H9 (cell line): ENCODE data around the gene LRP1. TPM values are rescaled to one million over a fixed set of nuclear protein-coding genes. Genes with fewer than 3 reads are reported as not detected.
A peak's percentile ranks its signal among the peaks of the same experiment; 100 is the strongest.

Experiments used
- DNase-seq: peaks from one replicate; pipeline ENCODE4 v3.0.0-alpha.2; 2017
- H2AFZ ChIP-seq: one replicate; pipeline ENCODE4 v1.6.1; 2013; ENCODE audit warnings: mild to moderate bottlenecking, low read length, control low read depth, moderate library complexity
- H2AK5ac ChIP-seq: 2 replicates; pipeline ENCODE4 v1.6.1; 2013; ENCODE audit warnings: low read length, control low read depth, mixed read lengths; ENCODE audit not compliant: insufficient read length
- H2BK120ac ChIP-seq: one replicate; pipeline ENCODE4 v1.6.1; 2013; ENCODE audit warnings: low read depth, mild to moderate bottlenecking, low read length, control low read depth, inconsistent platforms; ENCODE audit not compliant: poor library complexity, severe bottlenecking
- H2BK12ac ChIP-seq: 2 replicates; pipeline ENCODE4 v1.6.1; 2013; ENCODE audit warnings: low read length, control low read depth, mixed read lengths, low read depth; ENCODE audit not compliant: insufficient read length
- H2BK15ac ChIP-seq: 2 replicates; pipeline ENCODE4 v1.6.1; 2013; ENCODE audit warnings: low read depth, low read length, control low read depth
- H2BK20ac ChIP-seq: one replicate; pipeline ENCODE4 v1.6.1; 2013; ENCODE audit warnings: low read depth, mild to moderate bottlenecking, low read length, control low read depth, inconsistent platforms; ENCODE audit not compliant: poor library complexity, severe bottlenecking
- H2BK5ac ChIP-seq: 2 replicates; pipeline ENCODE4 v1.6.1; 2013; ENCODE audit warnings: low read length, control low read depth, mixed read lengths; ENCODE audit not compliant: insufficient read length
- H3K14ac ChIP-seq: 2 replicates; pipeline ENCODE4 v1.6.1; 2013; ENCODE audit warnings: low read length, control low read depth; ENCODE audit not compliant: insufficient read depth
- H3K18ac ChIP-seq: 2 replicates; pipeline ENCODE4 v1.6.1; 2013; ENCODE audit warnings: low read depth, mild to moderate bottlenecking, mixed read lengths, low read length, control low read depth; ENCODE audit not compliant: insufficient read length
- H3K23ac ChIP-seq: 2 replicates; pipeline ENCODE4 v1.6.1; 2013; ENCODE audit warnings: low read length, control low read depth, mixed read lengths, low read depth; ENCODE audit not compliant: insufficient read length
- H3K23me2 ChIP-seq: 2 replicates; pipeline ENCODE4 v1.6.1; 2013; ENCODE audit warnings: low read depth, mild to moderate bottlenecking, mixed read lengths, low read length, control low read depth; ENCODE audit not compliant: insufficient read length, poor library complexity, severe bottlenecking
- H3K27ac ChIP-seq: 2 replicates; pipeline ENCODE4 v1.5.1; 2013; ENCODE audit warnings: low read length, control low read depth, mixed read lengths, low read depth; ENCODE audit not compliant: insufficient read length
- H3K27me3 ChIP-seq: 2 replicates; pipeline ENCODE4 v1.6.1; 2013; ENCODE audit warnings: low read length, control low read depth, inconsistent platforms; ENCODE audit not compliant: insufficient read depth
- H3K4ac ChIP-seq: 2 replicates; pipeline ENCODE4 v1.6.1; 2013; ENCODE audit warnings: low read depth, mild to moderate bottlenecking, control low read depth, inconsistent platforms, low read length, moderate library complexity
- H3K4me1 ChIP-seq: 2 replicates; pipeline ENCODE4 v1.6.1; 2013; ENCODE audit warnings: low read length, control low read depth, inconsistent platforms; ENCODE audit not compliant: insufficient read depth
- H3K4me2 ChIP-seq: 2 replicates; pipeline ENCODE4 v1.6.1; 2013; ENCODE audit warnings: low read length, control low read depth, mixed read lengths; ENCODE audit not compliant: insufficient read length, insufficient read depth
- H3K56ac ChIP-seq: 2 replicates; pipeline ENCODE4 v1.6.1; 2013; ENCODE audit warnings: low read depth, mild to moderate bottlenecking, mixed read lengths, low read length, control low read depth; ENCODE audit not compliant: insufficient read length
- H3K79me1 ChIP-seq: 2 replicates; pipeline ENCODE4 v1.6.1; 2013; ENCODE audit warnings: low read depth, mild to moderate bottlenecking, moderate library complexity, low read length, control low read depth, inconsistent platforms; ENCODE audit not compliant: insufficient read depth, poor library complexity, severe bottlenecking
- H3K79me2 ChIP-seq: 2 replicates; pipeline ENCODE4 v1.6.1; 2013; ENCODE audit warnings: low read length, control low read depth, inconsistent platforms; ENCODE audit not compliant: insufficient read depth
- H3K9ac ChIP-seq: 2 replicates; pipeline ENCODE4 v1.6.1; 2013; ENCODE audit warnings: low read length, control low read depth, mixed read lengths; ENCODE audit not compliant: insufficient read length; ENCODE audit errors: extremely low read depth
- H3K9me3 ChIP-seq: one replicate; pipeline ENCODE4 v1.6.1; 2013; ENCODE audit warnings: low read depth, low read length, inconsistent platforms; ENCODE audit not compliant: control insufficient read depth
- H3T11ph ChIP-seq: one replicate; pipeline ENCODE4 v1.6.1; 2013; ENCODE audit warnings: mild to moderate bottlenecking, low read length, control low read depth, inconsistent platforms
- H4K20me1 ChIP-seq: one replicate; pipeline ENCODE4 v1.6.1; 2013; ENCODE audit not compliant: control insufficient read depth, insufficient read length, insufficient read depth
- H4K5ac ChIP-seq: 2 replicates; pipeline ENCODE4 v1.6.1; 2013; ENCODE audit warnings: low read depth, mild to moderate bottlenecking, mixed read lengths, low read length, control low read depth; ENCODE audit not compliant: insufficient read length
- H4K8ac ChIP-seq: replicated peaks from 2 replicates; pipeline ENCODE4 v1.6.1; 2013; ENCODE audit warnings: low read length, control low read depth, mixed read lengths, low read depth; ENCODE audit not compliant: insufficient read length
- H4K91ac ChIP-seq: 2 replicates; pipeline ENCODE4 v1.6.1; 2013; ENCODE audit warnings: low read depth, mild to moderate bottlenecking, moderate library complexity, mixed read lengths, low read length, control low read depth; ENCODE audit not compliant: insufficient read length
- H3K27ac Mint-ChIP-seq, 3 experiments: 2 replicates in 2 of 3; 3 replicates in 1 of 3; pipeline ENCODE4 v1.8.0; 2020 to 2021; ENCODE audit warnings: mixed read lengths in 3 of 3, mild to moderate bottlenecking in 1 of 3, moderate library complexity in 1 of 3
- H3K27me3 Mint-ChIP-seq: 2 replicates; pipeline ENCODE4 v1.8.0; 2021; ENCODE audit warnings: low read depth, mild to moderate bottlenecking, moderate library complexity, mixed read lengths
- H3K36me3 Mint-ChIP-seq, 3 experiments: 2 replicates in 2 of 3; 3 replicates in 1 of 3; pipeline ENCODE4 v1.8.0; 2020 to 2021; ENCODE audit warnings: low read depth in 3 of 3, mixed read lengths in 3 of 3; ENCODE audit not compliant: insufficient read depth in 1 of 3
- H3K4me1 Mint-ChIP-seq, 2 experiments: 2 replicates each; pipeline ENCODE4 v1.8.0; 2020; ENCODE audit warnings: mixed read lengths in 2 of 2
- H3K4me3 Mint-ChIP-seq, 2 experiments: 2 replicates in 1 of 2; 3 replicates in 1 of 2; pipeline ENCODE4 v1.8.0; 2020 to 2021; ENCODE audit warnings: mild to moderate bottlenecking in 2 of 2, mixed read lengths in 2 of 2, moderate library complexity in 1 of 2
- H3K9me3 Mint-ChIP-seq, 2 experiments: 2 replicates in 1 of 2; 3 replicates in 1 of 2; pipeline ENCODE4 v1.8.0; 2020; ENCODE audit warnings: mild to moderate bottlenecking in 2 of 2, mixed read lengths in 2 of 2, moderate library complexity in 1 of 2
- WGBS: extraction: QIAGEN DNeasy Blood & Tissue Kit; methylation state at CpG from one replicate; pipeline ENCODE4 v1.1.7; 2013; ENCODE audit warnings: missing lambda C conversion rate, low lambda C conversion rate, mixed read lengths; ENCODE audit not compliant: insufficient read length; ENCODE audit errors: extremely low coverage; 5-methylcytosine and 5-hydroxymethylcytosine counted together
- total RNA-seq: library from RNA; stranded (reverse); gene quantifications from 2 replicates; pipeline ENCODE4 v1.2.1, GENCODE V29; 2021
- TF ChIP-seq, protein P1 (sequence below): fragments of 200-600 bp; sonication (generic); conservative IDR thresholded peaks from 3 replicates; pipeline ENCODE4 v1.8.0; 2021; ENCODE audit warnings: antibody characterized with exemption, mild to moderate bottlenecking

The LRP1 gene
- total RNA-seq, 1 experiment from 2014 or later, result 115 TPM

DNA sequence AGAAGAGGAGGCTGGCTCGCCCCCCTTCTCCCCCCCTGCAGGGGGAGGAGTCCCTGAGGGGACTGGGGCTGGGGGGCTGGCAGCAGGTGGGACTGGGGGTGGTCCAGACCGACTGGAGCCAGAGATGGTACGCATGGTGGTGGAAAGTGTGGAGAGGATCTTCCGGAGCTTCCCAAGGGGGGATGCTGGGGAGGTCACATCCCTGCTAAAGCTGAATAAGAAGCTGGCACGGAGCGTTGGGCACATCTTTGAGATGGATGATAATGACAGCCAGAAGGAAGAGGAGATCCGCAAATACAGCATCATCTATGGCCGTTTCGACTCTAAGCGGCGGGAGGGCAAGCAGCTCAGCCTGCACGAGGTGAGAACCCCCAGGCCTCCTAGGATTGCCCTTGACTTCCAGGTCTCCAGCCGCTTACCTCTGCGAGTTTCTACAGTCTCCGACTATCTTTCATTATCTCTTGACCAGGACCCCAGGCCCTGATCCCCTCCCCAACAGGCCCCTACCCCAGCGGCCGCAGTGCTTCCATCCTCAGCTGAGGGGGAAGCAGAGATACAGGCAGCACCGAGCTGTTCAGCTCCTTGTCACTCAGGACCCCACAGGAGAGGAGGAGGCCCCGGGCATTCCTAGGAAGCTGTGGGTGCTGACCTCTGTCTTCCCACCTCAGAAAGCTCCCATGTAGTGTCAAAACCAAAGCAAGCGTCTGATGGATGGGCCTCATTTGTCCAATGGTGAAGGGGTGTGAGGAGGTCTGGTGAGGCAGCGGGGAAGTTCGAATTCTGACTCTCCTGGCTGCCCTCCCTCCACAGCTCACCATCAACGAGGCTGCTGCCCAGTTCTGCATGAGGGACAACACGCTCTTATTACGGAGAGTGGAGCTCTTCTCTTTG lies 36.4 kb upstream of the LRP1 start:
- Mint-ChIP-seq H3K27me3 (no peaks in the 10 kb centered on the region; the same call in 1 of the 2 replicates), H3K36me3 (peaks cover 15 to 65% (median 51%) of the 10 kb centered on the region in 3 experiments), H3K4me1 (peaks cover 51 to 57% of the 10 kb centered on the region in 2 experiments), H3K9me3 (no peaks in the 10 kb centered on the region), H3K4me3 (peak overlapping the region; percentile 40 to 55; a peak in 3 of 5 replicates), H3K27ac (peak overlapping the region in 2 of 3 experiments; percentile 83 to 89; a peak in 4 of 7 replicates)
- H4K8ac ChIP-seq, result no peak overlapping the region
- H3K56ac ChIP-seq, result no peak overlapping the region
- no peaks in the 10 kb centered on the region for H3K27me3 ChIP-seq
- H2BK120ac ChIP-seq, result no peak overlapping the region
- WGBS, result no CpG with 5 or more reads among the region's 25 CpGs
- no peak overlapping the region for H2AK5ac ChIP-seq
- no peak overlapping the region for H3K27ac ChIP-seq
- no peak overlapping the region for H3K23ac ChIP-seq
- no peaks in the 10 kb centered on the region for H3K9me3 ChIP-seq
- no peak overlapping the region for H2BK5ac ChIP-seq
- no peak overlapping the region for H4K5ac ChIP-seq
- peaks cover 2% of the 10 kb centered on the region for H3K23me2 ChIP-seq
- no peaks in the 10 kb centered on the region for H4K20me1 ChIP-seq
- no peak overlapping the region for H3K18ac ChIP-seq
- no peaks in the 10 kb centered on the region for H3K79me1 ChIP-seq
- H3K4ac ChIP-seq, result no peak overlapping the region
- no peak overlapping the region for H4K91ac ChIP-seq
- H3K14ac ChIP-seq, result no peak overlapping the region
- no peak for DNase-seq
- TF ChIP-seq, protein P1, sequence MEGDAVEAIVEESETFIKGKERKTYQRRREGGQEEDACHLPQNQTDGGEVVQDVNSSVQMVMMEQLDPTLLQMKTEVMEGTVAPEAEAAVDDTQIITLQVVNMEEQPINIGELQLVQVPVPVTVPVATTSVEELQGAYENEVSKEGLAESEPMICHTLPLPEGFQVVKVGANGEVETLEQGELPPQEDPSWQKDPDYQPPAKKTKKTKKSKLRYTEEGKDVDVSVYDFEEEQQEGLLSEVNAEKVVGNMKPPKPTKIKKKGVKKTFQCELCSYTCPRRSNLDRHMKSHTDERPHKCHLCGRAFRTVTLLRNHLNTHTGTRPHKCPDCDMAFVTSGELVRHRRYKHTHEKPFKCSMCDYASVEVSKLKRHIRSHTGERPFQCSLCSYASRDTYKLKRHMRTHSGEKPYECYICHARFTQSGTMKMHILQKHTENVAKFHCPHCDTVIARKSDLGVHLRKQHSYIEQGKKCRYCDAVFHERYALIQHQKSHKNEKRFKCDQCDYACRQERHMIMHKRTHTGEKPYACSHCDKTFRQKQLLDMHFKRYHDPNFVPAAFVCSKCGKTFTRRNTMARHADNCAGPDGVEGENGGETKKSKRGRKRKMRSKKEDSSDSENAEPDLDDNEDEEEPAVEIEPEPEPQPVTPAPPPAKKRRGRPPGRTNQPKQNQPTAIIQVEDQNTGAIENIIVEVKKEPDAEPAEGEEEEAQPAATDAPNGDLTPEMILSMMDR, result no peak
- no peaks in the 10 kb centered on the region; the same call in 1 of the 2 replicates for H3K4me1 ChIP-seq
- H2BK15ac ChIP-seq, result no peak overlapping the region
- H3K9ac ChIP-seq, result no peak overlapping the region
- H2BK20ac ChIP-seq, result no peak overlapping the region
- no peaks in the 10 kb centered on the region; the same call in 1 of the 2 replicates for H3K79me2 ChIP-seq
- H3T11ph ChIP-seq, result no peak overlapping the region
- no peak overlapping the region for H2BK12ac ChIP-seq
- H3K4me2 ChIP-seq, result no peak overlapping the region
- no peak overlapping the region for H2AFZ ChIP-seq
